H1 (cell line): ENCODE data around the gene NSF. TPM values are rescaled to one million over a fixed set of nuclear protein-coding genes. Genes with fewer than 3 reads are reported as not detected.

ENCODE experiments used
- ASH2L ChIP-seq: fragments of 200-600, 300-600 bp; sonication (generic); IDR thresholded peaks from one replicate; pipeline ENCODE4 v1.7.1; 2017; ENCODE audit warnings: low read length
- ATF2 ChIP-seq: IDR thresholded peaks from 2 replicates; pipeline ENCODE4 v1.6.1; 2012; ENCODE audit warnings: low read length, inconsistent platforms
- CHD1 ChIP-seq: IDR thresholded peaks from 2 replicates; pipeline ENCODE4 v1.6.1; 2012; ENCODE audit warnings: low read depth, low read length, improper control_type of control experiment
- CHD7 ChIP-seq: fragments of 300-600 bp; sonication (generic); IDR thresholded peaks from 2 replicates; pipeline ENCODE4 v1.7.1; 2012; ENCODE audit warnings: low read length, moderate library complexity, mild to moderate bottlenecking, inconsistent platforms; ENCODE audit not compliant: insufficient replicate concordance
- MAX ChIP-seq: IDR thresholded peaks from 2 replicates; pipeline ENCODE4 v1.6.1; 2012; ENCODE audit warnings: inconsistent platforms
- PHF8 ChIP-seq: fragments of 200-600 bp; sonication (generic); conservative IDR thresholded peaks from 2 replicates; pipeline ENCODE4 v1.7.1; 2012; ENCODE audit warnings: low read depth, mild to moderate bottlenecking, inconsistent platforms, low read length, moderate library complexity
- RFX5 ChIP-seq: IDR thresholded peaks from 2 replicates; pipeline ENCODE4 v1.6.1; 2011; ENCODE audit warnings: low read depth, low read length, improper control_type of control experiment, borderline replicate concordance
- SIX5 ChIP-seq: IDR thresholded peaks from 2 replicates; pipeline ENCODE4 v1.6.1; 2011; ENCODE audit warnings: mild to moderate bottlenecking, low read depth, low read length
- SP1 ChIP-seq: IDR thresholded peaks from 2 replicates; pipeline ENCODE4 v1.6.1; 2011; ENCODE audit warnings: low read depth, low read length
- polyA plus RNA-seq, 7 experiments: library from polyadenylated mRNA; depleted of rRNA in 3 of 7; stranded (reverse) in 5 of 7; unstranded in 2 of 7; fragments of >200 nt in 5 of 7; fragments of 200-250 nt in 2 of 7; gene quantifications; 1 replicate in 5 of 7; 2 replicates in 1 of 7; 4 replicates in 1 of 7; pipeline versions ENCODE4 v1.2.1 to v1.2.3, GENCODE V29; 2011 to 2013; ENCODE audit warnings: missing spikeins in 2 of 7, mixed read lengths in 2 of 7
- total RNA-seq: library from RNA; stranded (reverse); fragmentation: NEBNext Ultra II Directional; extraction: Animal tissue kit (Norgen Biotek cat#: 25700); gene quantifications from 2 replicates; pipeline ENCODE4 v1.2.1, GENCODE V29; 2021

Gene NSF
- total and polyA plus RNA-seq, 2 of the 8 experiments (the other 6 are each of a cell fraction or from before 2014, with no cell fraction given) = 13.0 to 27.7 TPM

- no peak for TF ChIP-seq CHD7
- no peak for TF ChIP-seq ASH2L
- TF ChIP-seq ATF2 = no peak
- TF ChIP-seq SP1 = no peak
- TF ChIP-seq RFX5 = no peak
- TF ChIP-seq CHD1 = no peak
- TF ChIP-seq MAX = no peak
- TF ChIP-seq SIX5 = no peak
- TF ChIP-seq PHF8 = no peak
Observed at GRCh38 chr17:46793541-46793940, 203.1 kb downstream of the NSF start (continued).
